ENCODE measurements around the gene IFT27.
"Not testable (repeated sequence)": the region's sequence is repeated elsewhere in the genome, so short reads cannot be mapped to it uniquely, and the experiment has no call there.

IFT27 gene

DNA sequence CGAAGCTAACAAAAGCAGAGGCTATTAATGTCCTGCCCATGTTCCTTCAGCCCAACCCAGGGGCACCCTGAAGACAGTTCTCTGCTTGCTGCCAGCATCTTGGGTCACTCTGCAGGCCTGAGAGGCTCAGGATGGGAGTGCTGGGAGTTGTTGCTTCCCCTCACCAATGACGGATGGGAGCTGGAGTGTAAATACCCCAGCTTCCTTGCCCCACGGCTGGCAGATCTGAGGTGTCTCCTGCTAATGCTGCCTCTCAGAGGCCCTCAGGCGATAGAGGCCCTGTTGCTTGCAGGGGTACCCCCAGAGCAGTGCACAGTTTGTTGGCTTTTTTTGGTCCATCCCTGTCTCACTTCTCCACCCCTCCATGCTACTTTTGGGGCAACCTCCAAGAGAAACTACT is 32.9 kb downstream of the IFT27 start:
- no peak for DNase-seq

DNA sequence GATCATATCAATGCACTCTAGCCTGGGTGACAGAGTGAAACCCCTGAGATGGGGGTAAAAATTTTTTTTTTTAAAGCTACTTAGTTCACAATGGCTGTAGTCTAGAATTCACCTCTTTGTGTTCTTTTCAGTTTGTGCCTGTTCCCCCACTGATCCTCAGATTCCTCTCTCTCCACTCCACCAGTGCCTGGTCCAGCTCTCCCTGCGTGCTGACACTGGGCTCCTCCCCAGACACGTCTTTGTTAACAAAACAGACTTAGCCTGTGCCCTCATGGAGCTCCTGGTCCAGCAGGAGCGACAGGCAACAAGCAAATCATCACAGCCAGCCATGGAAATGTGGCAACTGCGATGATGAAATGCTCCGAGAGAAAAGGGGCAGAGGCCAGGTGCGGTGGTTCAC is 34.0 kb downstream of the IFT27 start:
- no peak for DNase-seq

DNA sequence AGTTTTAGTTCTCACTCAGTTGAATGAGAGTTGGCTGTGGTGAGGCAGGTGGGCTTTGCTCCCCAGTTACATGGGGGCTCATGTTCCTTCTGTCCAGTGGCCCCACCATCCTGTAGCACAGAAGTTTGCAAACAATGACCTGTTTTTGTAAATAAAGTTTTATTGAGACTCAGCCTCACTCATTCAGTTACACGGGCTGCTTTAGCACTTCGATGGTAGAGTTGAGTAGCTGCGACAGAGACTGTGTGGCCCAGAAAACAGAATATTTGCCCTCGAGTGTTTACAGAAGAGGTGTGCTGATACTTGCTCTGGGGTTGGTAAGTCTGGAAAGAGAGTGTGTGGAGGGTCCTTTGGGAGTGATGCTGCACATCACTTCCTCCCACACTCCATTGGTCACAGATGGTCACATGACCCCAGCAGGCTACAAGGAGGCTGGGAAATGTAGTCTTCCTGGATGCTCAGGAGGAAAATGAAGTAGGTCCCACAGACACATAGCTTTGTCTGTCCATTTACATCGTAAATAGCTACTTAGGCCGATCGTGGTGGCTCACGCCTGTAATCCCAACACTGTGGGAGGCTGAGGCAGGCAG is 34.6 kb downstream of the IFT27 start:
- DNase-seq: no peak

DNA sequence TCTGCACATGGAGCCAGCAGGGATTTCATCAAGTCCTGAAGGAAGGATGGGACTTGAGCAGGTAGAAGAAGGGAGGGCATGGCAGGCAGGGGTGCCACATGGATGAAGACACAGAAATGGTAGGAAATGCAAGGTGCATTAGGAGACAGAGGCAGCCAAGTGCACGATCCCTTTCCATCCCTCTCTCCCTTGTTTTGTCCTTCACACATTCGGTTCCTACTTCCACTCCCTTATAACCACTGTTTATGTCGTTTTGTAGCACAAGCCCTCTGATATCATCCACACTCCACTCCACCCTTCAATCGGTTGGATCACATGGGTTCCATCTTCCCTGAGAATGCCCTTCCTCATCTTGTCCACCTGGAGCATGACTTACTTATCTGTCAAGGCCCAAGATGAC is 35.2 kb downstream of the IFT27 start:
- no peak for DNase-seq

DNA sequence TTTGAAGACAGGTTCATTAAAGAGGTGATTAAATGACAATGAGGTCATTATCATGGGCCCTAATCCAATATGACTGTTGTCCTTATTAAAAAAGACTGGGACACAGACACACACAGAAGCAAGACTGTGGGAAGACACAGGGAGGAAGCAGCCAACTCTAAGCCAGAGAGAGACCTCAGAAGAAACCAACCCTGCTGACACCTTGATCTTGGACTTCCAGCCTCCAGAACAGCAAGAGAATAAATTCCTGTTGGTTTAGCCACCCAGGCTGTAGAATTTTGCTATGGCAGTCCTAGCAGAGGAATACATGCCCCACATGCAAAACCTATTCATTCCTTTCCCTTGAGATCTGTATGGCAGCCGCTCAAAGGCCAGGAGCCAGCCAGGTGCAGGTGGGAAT is 36.7 kb downstream of the IFT27 start:
- no peak for DNase-seq

DNA sequence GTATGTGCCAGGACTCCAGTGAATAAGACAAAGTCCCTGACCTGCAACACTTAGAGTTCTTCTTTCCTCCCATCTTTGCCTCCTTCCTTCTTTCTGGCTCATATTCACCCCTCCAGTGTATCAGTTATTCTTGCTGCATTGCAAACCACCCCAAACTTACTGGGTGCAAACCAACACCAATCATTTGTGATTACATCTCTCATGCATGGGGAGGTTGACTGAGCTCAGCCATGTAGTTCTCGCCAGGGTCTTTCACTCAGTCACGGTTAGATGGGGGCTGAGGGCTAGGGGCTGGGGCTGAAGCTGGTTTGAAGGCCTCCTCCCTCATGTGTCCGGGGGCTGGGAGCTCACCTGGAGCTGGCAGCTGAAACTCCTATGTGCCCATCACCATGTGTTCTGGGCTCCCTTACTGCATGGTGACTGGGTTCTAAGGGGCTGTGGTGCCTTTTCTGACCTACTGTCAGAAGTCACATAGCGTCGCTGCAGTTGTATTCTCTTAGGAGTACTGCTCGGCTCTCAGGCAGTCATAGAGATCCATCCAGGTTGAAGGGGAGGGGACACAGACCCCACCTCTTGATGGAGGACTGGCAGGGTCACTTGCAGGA is 37.4 kb downstream of the IFT27 start:
- DNase-seq: no peak

DNA sequence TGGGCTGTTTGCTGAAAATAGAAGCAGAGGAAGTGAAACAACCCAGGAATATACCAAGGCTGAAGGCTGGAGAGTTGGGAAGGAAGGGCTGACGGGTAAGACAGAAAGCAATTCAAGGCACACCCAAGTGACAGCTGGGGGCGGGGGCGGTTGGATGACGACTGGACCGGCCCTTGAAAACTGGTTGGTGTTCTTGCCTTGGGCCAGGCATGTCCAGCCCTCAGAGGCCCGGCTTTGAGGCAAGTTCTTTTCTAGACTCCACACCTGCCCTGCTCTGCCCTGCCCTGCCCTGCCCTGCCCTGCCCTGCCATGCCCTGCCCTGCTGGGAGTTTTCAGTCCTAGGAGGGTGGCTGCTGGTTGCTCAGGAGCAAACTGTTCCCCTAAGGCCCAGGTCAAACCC is 38.1 kb downstream of the IFT27 start:
- DNase-seq: no peak

DNA sequence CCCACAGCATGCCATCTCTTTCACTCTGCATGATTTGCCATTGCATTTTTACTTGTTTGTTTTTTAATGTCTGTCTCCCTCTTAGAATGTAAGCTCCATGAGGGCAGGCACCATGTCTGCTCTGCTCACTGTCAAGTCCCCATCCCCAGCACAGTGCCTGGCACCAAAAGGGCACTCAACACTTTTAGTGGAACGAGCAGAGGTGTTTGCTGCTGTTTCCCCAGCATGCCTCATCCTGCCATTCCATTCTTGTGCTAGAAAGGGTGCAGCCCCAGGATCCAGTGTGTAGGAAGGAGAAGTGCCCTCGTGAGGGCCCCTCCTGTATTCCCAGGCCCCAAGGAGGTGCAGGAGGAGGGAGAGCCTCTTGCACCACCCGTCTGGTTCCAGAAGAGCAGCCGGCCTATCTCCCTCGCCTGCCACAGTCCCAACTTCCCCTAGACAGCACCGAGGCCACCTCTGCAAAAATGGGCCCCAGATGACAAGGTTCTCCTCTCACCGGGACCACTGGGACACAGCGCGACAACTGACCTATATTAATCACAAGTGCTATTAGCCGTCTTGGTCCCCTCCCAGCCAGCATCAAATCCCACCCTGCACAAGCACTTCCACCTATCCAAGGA is 39.1 kb downstream of the IFT27 start:
- DNase-seq: no peak

DNA sequence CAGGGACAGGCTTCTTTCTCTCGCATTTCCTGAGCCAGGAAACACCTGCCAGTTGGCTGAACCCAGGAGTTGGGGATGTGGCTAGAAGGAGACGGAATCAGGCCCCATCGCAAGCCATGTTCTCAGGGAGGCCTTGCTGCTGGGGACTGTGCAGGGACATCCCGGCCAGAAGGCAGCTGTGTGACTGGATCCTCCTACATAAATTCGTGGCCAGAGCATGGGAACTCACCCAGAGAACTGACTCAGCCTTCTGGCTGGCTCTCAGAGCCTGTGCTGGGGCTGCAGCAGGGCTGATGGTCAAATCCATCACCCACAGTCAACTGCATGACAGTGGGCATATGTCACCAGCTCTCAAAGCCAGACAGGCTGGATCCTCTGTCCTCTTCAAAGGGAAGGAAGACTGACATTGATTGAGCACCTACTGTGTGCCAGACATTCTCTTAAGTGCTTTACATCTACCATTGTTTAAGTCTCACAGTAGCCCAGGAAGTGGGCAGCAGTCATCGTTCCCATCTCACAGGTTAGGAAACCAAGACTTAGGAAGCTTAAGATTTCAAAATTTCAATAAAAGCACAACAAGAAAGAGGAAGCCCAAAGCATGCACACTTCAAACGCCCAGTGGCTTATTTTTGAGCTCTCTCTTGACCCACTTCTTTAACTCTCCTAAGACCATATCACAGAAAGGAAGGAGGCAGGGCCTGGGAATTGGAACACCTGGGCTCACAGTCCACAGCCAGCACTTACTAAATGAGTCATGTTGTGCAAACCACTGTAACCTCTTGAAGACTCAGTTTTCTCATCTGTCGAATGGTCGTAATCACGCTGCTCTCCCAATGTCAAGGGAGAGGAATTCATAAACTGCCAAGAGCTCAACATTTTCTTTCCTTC is 41.5 kb downstream of the IFT27 start:
- DNase-seq: no peak

DNA sequence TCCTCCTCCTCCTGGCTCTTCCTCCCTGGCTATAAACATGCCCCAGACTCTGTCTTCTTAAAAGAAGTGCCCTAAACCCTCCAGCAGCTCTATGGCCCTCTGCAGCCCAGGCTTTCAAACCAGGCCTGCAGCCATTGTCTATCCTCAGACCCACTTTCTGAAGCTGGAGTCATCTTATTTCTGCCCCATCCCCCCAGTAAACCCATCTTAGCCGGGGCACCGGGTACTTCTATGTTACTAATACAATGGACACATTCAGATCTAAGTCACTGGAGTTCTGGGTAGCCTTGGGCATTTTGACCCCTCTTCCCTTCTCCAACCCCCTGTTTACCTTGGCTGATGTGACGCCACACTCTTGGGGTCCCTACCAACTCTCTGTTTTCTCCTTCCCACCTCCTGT is 42.6 kb downstream of the IFT27 start:
- DNase-seq: no peak

DNA sequence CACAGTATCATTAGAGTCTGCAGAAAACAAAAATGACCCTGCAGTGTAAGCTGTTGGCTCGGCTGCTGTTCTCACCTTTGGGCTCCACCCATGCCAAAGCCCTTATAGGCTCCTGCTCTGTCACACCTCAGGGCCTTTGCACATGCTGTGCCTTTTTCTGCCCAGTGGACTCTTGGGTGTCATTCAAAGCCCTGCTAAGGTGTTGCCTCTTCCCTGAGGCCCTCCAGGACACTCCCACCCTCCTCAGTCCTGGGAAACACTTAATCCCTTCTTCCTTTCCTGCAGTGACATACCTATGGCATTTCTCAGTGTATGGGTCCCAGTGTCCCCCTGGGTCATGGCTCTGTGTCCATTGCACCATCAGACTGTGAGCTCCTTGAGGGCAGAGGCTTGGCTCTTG is 43.3 kb downstream of the IFT27 start:
- no peak for DNase-seq

DNA sequence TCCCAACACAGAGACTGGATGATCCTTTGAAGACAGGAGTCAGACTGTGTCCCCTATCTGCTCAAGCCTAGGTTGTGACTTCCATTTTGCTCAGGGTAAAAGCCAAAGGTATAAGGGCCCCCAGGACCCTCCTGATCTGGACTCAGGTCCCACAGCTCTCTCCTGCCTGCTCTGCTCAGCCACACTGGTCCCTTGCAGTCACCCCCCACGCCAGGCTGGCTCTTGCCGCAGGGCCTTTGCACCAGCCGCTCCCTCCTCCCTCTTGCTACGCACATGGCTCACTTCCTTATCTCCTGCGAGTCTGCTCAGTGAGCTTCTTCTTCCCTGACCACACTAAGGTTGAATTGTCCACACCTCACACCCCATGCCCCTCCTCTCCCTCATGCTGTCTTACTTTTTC is 44.0 kb downstream of the IFT27 start:
- DNase-seq: no peak

DNA sequence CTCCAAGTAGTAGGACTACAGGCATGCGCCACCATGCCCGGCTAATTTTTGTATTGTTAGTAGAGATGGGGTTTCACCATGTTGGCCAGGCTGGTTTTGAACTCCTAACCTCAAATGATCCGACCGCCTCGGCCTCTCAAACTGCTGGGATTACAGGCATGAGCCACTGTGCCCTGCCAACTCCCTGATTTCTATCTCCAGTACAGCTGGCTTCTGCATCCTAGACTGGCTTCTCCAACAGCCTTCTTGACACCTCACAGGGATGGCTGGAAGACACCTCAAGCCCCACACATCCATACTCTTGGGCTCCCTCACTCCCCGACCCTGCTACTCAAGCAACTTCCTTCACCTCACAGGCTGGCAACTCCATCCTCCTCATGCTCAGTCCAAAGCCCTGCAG is 44.6 kb downstream of the IFT27 start:
- not testable (repeated sequence) for DNase-seq

DNA sequence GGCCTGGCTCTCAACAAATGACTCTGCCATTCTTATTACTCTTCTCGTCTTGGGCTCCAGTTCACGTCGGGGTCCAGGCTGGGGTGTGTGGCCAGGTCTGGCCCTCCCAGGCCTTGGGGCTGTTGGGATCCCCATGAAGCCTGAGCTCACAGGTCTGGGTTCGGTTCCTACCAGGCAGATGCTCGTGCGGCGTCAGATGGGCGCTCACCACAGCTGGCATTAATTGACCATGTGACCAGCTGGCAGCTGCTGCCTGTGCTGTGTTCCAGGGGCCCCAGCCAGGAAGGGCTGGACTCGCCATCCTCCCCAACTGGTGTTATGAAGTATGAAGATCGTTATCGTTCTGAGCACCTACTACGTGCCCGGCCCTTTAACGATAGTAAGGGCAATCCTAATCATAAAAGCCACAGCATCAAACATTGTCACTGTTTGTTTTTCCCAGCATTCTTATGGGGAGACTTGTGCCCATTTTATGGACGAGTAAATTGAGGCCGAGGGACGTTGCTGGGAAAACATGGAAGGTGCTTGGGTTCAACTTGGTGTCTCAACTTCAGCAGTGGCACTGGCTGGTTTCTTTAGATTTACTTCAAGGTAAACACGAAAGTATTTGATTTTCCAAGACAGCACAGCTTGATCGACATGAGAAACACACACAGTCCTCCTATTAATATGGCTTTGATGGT is 45.6 kb downstream of the IFT27 start:
- no peak for DNase-seq

DNA sequence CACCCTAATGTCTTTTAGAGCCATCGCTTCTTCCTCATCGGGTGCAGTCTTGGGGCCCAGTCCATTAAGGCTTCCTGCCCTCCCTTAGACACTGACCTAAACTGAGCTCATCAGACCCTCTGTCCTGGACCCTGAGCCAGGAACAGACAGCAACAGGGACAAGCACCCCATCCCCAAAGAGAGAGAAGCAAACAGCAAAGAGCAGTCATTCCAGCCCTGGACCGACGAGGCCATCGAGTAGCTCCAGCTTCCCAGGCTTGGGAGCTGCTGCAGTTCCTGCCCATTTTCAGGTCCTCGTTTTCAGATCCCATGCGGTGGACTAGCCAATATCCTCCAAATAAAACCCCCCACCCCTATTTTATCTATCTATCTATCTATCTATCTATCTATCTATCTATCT is 46.6 kb downstream of the IFT27 start:
- no peak for DNase-seq

DNA sequence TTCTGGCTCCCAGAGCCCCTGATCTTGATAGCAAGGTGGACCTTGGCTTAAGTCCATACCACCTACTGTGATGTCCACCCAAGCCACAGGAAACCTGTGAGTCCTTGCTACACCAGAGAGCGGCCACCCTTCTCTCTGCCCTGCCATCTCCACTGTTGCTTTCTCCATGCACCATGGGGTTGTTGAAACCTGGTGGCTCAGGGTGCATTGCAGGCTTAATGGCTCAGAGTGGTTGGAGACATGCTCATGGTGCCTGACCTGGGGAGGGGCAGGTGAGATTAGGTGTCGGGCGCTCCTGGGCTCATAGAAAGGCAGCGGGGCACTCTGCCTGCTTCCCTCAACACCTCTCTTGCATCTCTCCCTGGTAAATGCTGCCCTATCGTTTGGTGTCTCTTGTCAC is 47.4 kb downstream of the IFT27 start:
- DNase-seq: no peak

DNA sequence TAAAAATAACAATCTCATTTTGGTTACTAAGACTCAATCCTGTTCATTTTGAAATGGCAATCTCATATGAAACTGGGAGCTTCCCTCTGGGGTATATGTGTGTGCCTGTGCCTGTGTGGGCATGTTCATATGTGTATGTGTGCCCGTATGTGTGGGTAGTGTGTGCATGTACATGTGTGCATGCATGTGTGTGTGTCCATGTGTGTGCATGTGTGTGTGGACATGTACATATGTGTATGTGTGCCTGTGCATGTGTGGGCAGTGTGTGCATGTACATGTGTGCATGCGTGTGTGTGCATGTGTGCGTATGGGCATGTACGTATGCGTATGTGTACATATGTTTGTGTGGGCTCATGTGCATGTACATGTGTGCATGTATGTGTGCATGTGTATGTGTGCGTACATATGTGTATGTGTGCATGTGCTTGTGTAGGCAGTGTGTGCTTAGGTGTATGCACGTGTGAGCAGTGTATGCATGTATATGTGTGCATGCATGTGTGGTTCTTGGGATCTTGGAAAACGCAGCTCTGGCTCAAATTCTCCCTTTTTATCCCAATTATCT is 47.9 kb downstream of the IFT27 start:
- no peak for DNase-seq

DNA sequence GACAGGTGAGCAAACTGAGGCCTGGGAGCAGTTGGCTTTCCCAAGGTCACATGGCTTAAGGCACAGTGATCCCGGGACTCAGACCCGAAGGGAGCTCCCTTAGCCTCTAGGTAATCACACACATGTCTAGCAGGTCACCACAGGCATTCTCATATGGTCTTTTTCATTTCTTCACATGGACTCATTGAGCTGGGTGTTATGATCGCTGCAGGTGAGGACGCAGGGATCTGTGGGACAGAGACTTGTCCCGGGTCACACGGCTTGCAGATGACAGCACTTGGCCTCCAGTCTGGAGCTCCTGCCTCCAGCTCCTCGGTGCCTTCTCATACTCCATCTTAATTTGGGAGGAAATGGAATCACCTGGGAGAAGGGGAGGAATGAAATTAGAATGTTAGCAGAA is 48.8 kb downstream of the IFT27 start:
- no peak for DNase-seq

DNA sequence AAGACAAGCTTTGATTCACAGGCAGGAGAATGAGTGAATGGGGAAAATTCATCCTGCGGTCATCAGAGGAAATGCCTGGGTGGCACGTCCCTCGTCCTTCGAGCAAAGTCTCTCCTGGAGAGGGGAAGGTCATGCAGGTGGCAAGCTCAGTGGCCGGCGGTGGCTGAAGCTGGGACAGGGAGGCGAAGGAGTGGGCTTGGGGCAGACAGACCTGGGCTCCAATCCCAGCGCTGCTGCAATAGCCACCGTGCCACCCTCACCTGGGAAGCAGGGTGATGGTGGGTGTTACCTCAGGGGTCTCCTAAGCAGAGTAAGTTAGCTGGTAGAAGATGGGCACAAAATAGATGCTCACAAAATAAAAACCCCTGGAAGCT is 49.9 kb downstream of the IFT27 start:
- no peak for DNase-seq

DNA sequence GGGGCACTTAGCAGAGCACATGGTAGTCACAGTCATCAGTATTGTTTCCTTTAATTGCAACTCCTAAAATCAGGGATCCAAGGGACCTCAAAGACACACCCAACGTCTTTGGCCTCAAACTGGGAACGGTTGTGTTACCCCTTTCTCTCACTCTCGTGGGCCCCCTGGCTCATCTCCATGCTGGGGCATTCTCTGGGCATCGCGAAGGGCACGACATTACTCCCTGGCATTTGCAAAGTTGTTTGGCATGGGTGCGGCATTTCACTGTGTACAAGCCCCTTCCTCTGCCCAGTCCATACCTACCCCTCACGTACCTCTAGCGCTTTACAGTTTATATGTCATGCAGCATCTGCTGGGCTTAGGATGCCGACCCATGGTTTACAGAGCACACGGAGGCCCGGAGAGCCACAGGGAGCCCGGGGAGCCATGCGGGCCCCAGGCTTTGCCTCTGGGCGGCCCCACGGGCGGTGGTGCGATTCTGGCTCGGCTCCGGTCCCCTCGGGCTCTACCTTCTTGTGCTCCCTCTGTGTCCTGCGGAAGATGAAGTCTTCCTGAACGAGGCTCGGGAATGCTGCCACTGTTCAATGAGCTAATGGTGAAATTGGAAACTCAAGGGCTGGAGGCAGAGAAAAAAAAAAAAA is 50.4 kb downstream of the IFT27 start:
- DNase-seq: no peak

DNA sequence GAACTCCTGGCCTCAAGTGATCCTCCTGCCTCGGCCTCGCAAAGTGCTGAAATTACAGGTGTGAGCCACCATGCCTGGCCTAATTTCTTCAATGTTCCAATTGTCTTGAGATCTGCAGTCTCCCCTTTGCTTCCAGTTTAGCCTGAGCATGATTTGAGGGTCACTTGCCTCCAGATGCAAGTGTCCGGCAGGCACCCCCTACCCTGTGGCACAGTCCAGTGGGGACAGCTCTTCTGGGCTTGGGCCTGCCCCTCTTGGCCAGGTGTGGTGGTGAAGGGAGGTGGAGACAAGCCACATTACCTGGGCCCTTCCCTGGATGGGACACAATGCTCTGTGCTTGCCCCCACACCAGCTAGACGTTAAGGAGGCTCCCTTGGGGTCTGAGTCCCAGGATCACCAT is 51.1 kb downstream of the IFT27 start:
- DNase-seq: no peak

DNA sequence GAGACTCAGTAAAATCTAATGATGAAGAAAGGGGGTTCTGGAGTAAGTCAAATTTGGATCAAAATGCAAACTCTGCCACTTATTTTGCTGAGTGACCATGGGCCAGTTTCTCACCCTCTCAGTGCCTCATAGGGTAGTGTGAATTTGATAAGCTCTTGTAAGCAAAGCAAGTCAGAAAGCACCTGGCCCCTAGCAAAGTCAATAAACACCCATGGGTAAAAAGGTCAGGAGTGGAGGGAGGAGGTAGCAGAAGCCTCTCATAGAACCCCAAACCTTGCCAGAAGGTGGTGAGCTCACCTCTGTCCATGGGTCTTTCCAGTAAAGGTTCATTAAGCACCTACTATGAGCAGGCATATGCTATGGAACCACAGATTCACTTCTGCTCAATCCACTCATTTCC is 53.9 kb downstream of the IFT27 start:
- no peak for DNase-seq

DNA sequence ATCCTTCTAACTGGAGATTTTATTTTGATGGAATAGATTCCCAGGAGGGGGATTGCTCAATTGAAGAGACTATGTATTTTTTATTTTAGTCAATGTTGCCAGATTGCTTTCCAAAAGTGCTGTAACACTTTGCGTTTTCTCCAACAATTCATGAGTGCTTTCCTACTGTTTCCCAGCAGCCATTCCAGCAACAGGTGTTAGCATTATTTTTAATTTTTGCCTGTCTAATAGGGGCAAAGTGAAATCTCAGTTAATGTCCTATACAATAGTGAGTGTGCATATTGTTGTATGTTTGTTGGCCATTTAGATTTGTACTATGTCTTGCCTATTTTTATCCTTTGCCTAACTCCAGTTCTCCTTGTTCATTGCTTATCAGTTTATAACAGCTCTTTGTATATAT is 60.3 kb downstream of the IFT27 start:
- DNase-seq: no peak
